T-cell (primary cell): ENCODE data around the gene DDX11. TPM values are rescaled to one million over a fixed set of nuclear protein-coding genes. Genes with fewer than 3 reads are reported as not detected.
A peak's percentile ranks its signal among the peaks of the same experiment; 100 is the strongest.
"Not testable (repeated sequence)": the region's sequence is repeated elsewhere in the genome, so short reads cannot be mapped to it uniquely, and the experiment has no call there.

Experiments used
- ATAC-seq, 4 experiments: fragments of 200-7000 bp in 3 of 4; fragments of 150-1000 bp in 1 of 4; cut with Tn5 transposase; replicated peaks in 1 of 4; 1 replicate in 3 of 4; 2 replicates in 1 of 4; pipeline ENCODE4 v1.10.0; 2021; ENCODE audit warnings: moderate library complexity in 3 of 4, mild to moderate bottlenecking in 2 of 4, moderate number of reproducible peaks in 1 of 4
- CTCF ChIA-PET, 2 donors: fragments of 300-600 bp; sonication (Branson Sonifier 250); formaldehyde crosslinking; loops; one replicate each; lab custom pipeline; 2022; ENCODE audit warnings: antibody characterized with exemption in 2 of 2; lab: Charles Lee
- POLR2A ChIA-PET, 2 donors: fragments of 300-600 bp; sonication (Branson Sonifier 250); formaldehyde crosslinking; loops; one replicate each; lab custom pipeline; 2022; ENCODE audit warnings: antibody characterized with exemption in 2 of 2; lab: Charles Lee
- DNase-seq, 35 experiments: peaks; one replicate each; pipeline versions ENCODE4 v3.0.0 to v3.0.0-alpha.2; 2013 to 2023
- H3K27ac ChIP-seq: one replicate; pipeline ENCODE4 v1.5.1; 2013; ENCODE audit warnings: low read length
- H3K27me3 ChIP-seq, 2 experiments: replicated peaks in 1 of 2; 1 replicate in 1 of 2; 2 replicates in 1 of 2; pipeline versions ENCODE4 v1.6.1 to v1.7.0; 2013; ENCODE audit warnings: low read length in 1 of 2, mixed read lengths in 1 of 2; ENCODE audit not compliant: control insufficient read depth in 2 of 2, insufficient read depth in 2 of 2; ENCODE audit errors: extremely low read depth in 1 of 2
- H3K36me3 ChIP-seq, 2 donors: 1 replicate in 1 of 2; 2 replicates in 1 of 2; pipeline versions ENCODE4 v1.6.1 to v1.7.0; 2013; ENCODE audit warnings: low read length in 1 of 2; ENCODE audit not compliant: control insufficient read depth in 2 of 2, insufficient read depth in 1 of 2; ENCODE audit errors: extremely low read depth in 1 of 2
- H3K4me1 ChIP-seq, 2 experiments: 1 replicate in 1 of 2; 2 replicates in 1 of 2; pipeline versions ENCODE4 v1.6.1 to v1.7.0; 2013; ENCODE audit warnings: low read length in 2 of 2, mixed read lengths in 1 of 2; ENCODE audit not compliant: insufficient read depth in 2 of 2, control insufficient read depth in 1 of 2; ENCODE audit errors: extremely low read depth in 1 of 2
- H3K4me3 ChIP-seq, 2 donors: 1 replicate in 1 of 2; 2 replicates in 1 of 2; pipeline versions ENCODE4 v1.5.1 to v1.7.0; 2013; ENCODE audit warnings: mild to moderate bottlenecking in 2 of 2, low read length in 1 of 2, moderate library complexity in 1 of 2; ENCODE audit not compliant: control insufficient read depth in 1 of 2; ENCODE audit errors: extremely low read depth in 1 of 2
- H3K9me3 ChIP-seq: 2 replicates; pipeline ENCODE4 v1.7.0; 2013
- H3K27ac Mint-ChIP-seq, 2 donors: one replicate each; pipeline ENCODE4 v1.8.0; 2020 to 2021; ENCODE audit warnings: mild to moderate bottlenecking in 2 of 2, mixed read lengths in 2 of 2
- H3K27me3 Mint-ChIP-seq, 2 donors: one replicate each; pipeline ENCODE4 v1.8.0; 2021 to 2022; ENCODE audit warnings: mixed read lengths in 2 of 2
- H3K36me3 Mint-ChIP-seq: one replicate; pipeline ENCODE4 v1.8.0; 2021; ENCODE audit warnings: mixed read lengths
- H3K4me1 Mint-ChIP-seq, 3 donors: one replicate each; pipeline ENCODE4 v1.8.0; 2020 to 2022; ENCODE audit warnings: mixed read lengths in 3 of 3, mild to moderate bottlenecking in 1 of 3
- H3K4me3 Mint-ChIP-seq, 3 donors: one replicate each; pipeline ENCODE4 v1.8.0; 2020 to 2022; ENCODE audit warnings: mild to moderate bottlenecking in 3 of 3, mixed read lengths in 3 of 3, moderate library complexity in 3 of 3
- H3K9me3 Mint-ChIP-seq, 3 donors: one replicate each; pipeline ENCODE4 v1.8.0; 2020 to 2022; ENCODE audit warnings: mixed read lengths in 3 of 3
- WGBS: methylation state at CpG from one replicate; pipeline ENCODE4 v1.1.5; 2013; ENCODE audit warnings: missing lambda C conversion rate; ENCODE audit not compliant: insufficient coverage; 5-methylcytosine and 5-hydroxymethylcytosine counted together
- total RNA-seq, 35 experiments: library from RNA in 6 of 35; stranded (reverse) in 6 of 35; fragments of 120-200 nt in 1 of 35; gene quantifications; one replicate each; pipeline versions ENCODE4 v1.2.1 to v1.2.4 and lab custom pipeline; 2013 to 2026

The DDX11 gene
- total RNA-seq, 5 donors from 2014 or later (not counting 1 experiment from before 2014, with no cell fraction given), result 80.9 to 123 (median 108) TPM

DNA sequence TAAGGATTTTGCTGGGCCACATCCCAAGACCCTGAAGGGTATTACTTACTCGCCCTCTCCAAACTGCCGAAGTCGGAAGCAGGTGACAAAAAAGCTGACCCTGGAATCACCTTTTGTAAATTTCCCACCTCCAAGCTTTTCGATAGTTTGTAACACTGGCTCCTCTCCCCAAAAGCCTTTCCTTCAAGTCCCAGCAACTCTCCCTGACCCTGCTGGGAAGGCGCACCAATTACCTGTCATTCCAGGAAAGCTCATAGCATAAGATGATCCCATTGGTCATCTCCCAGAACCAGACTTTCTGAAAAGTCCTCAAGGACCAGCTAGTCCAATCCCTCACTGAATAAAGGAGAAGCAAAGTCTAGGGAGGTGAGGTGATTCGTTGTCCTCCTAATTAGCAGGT, 698 bp upstream of the DDX11 start:
- 94% methylated on average over 4 of the region's 6 CpGs for WGBS
- H3K27me3 ChIP-seq, DNase-seq, H3K27ac ChIP-seq, H3K36me3 ChIP-seq, H3K27me3 Mint-ChIP-seq, CTCF ChIA-PET, H3K9me3 ChIP-seq, POLR2A ChIA-PET, H3K36me3 Mint-ChIP-seq, ATAC-seq, H3K9me3 Mint-ChIP-seq: not testable (repeated sequence)
- H3K4me3 Mint-ChIP-seq, result peak overlapping the region; percentile 97 to 99 (median 98)
- peaks cover 24 to 45% (median 40%) of the 10 kb centered on the region in 3 donors for H3K4me1 Mint-ChIP-seq
- Histone ChIP-seq H3K4me3 (peak overlapping the region in 1 of 2 donors; percentile 67), H3K4me1 (peaks cover 4 to 14% of the 10 kb centered on the region in 2 experiments)
- H3K27ac Mint-ChIP-seq, result peak overlapping the region in 1 of 2 donors; percentile 48

DNA sequence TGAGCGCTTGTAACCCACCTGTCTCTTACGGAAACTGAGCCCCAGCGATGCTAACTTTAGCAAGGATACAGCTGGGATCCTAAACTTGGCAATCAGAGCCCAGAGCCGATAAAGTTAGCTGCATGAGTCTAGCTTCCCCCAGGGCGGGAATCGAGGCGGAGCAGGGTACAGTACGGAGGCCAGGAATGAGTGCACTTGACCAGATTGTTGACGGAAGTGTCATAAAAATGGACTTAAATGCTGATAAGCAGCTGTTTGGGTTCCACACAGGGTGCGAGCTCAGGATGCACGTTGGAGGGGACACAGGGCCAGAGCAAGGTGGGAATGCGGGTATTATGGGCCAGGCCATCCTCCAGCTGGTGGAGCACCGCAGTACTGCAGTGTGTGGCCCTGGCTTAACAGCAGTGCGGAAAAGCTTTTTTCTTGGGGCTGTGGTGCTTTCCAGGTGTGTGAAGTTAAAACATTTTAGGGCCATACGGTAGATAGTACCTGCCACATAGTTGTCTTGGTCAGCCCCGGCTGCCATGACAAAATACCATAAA, 744 bp downstream of the DDX11 start:
- POLR2A ChIA-PET, result not testable (repeated sequence)

GRCh38 chr12:31076150-31076549, 2.5 kb downstream of the DDX11 start:
- H3K27me3 ChIP-seq, H3K36me3 ChIP-seq, H3K9me3 Mint-ChIP-seq, H3K27ac ChIP-seq, CTCF ChIA-PET, H3K4me3 ChIP-seq, H3K9me3 ChIP-seq, H3K27me3 Mint-ChIP-seq, H3K27ac Mint-ChIP-seq, POLR2A ChIA-PET, DNase-seq, ATAC-seq: not testable (repeated sequence)
- WGBS, result 100% methylated on average over 2 of the region's 11 CpGs
- H3K4me1 ChIP-seq, result peaks cover 4 to 14% of the 10 kb centered on the region in 2 experiments
- peak overlapping the region in 1 of 3 donors; percentile 17 for H3K4me3 Mint-ChIP-seq
- peaks cover 32 to 51% (median 49%) of the 10 kb centered on the region in 3 donors for H3K4me1 Mint-ChIP-seq
- H3K36me3 Mint-ChIP-seq, result peaks cover 13% of the 10 kb centered on the region

More for the DNA sequence above, 744 bp downstream of the DDX11 start:
- peaks cover 4 to 14% of the 10 kb centered on the region in 2 experiments for H3K4me1 ChIP-seq
- Mint-ChIP-seq H3K27ac (peak overlapping the region; percentile 96), H3K4me3 (peak overlapping the region; percentile 97 to 99 (median 98)), H3K4me1 (peaks cover 24 to 46% (median 40%) of the 10 kb centered on the region in 3 donors)
- WGBS, result 0% methylated on average over 3 of the region's 16 CpGs
- H3K36me3 Mint-ChIP-seq, H3K9me3 ChIP-seq, H3K36me3 ChIP-seq, H3K27me3 Mint-ChIP-seq, H3K9me3 Mint-ChIP-seq, H3K27me3 ChIP-seq: not testable (repeated sequence)
- DNase-seq (peak in 25 of 35 experiments; percentile 1 to 53 (median 16)), ATAC-seq (peak; percentile 24 to 48 (median 34))
- peak overlapping the region; percentile 58 for H3K27ac ChIP-seq
- CTCF ChIA-PET, result interaction anchor here in 1 of 2 donors (0.6 kb wide), 1 partner anchor 223 kb away, joined by 4 read pairs; no protein-coding TSS in a partner anchor
- H3K4me3 ChIP-seq, result peak overlapping the region; percentile 67 to 77

DNA sequence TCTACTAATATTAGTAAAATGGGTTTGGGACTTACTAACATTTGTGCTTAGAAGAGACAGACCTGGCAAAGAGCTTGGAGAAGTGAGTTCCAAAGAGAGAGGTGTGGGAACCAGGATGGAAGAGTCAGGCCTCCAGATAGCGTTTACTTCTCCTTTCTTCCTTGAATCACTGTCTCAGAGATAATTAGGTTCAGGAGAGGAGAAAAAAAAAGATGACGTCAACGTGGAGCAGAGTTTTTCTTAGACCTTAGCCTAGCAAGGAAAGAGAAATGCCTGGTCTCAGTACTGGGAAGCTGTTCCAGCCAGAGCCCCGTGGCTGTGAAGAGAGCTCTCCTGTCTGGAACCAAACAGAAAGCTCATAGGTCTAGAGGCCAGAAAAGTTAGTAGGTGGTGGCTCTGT, 3.4 kb downstream of the DDX11 start:
- DNase-seq, POLR2A ChIA-PET, CTCF ChIA-PET, H3K27me3 Mint-ChIP-seq, H3K4me3 ChIP-seq, H3K27ac ChIP-seq, H3K36me3 ChIP-seq, H3K9me3 ChIP-seq, H3K9me3 Mint-ChIP-seq, H3K4me3 Mint-ChIP-seq, H3K27me3 ChIP-seq, ATAC-seq, H3K27ac Mint-ChIP-seq: not testable (repeated sequence)
- 100% methylated on average over 1 of the region's 4 CpGs for WGBS
- peaks cover 4 to 14% of the 10 kb centered on the region in 2 experiments for H3K4me1 ChIP-seq
- Mint-ChIP-seq H3K4me1 (peaks cover 32 to 51% (median 51%) of the 10 kb centered on the region in 3 donors), H3K36me3 (peaks cover 17% of the 10 kb centered on the region)

DNA sequence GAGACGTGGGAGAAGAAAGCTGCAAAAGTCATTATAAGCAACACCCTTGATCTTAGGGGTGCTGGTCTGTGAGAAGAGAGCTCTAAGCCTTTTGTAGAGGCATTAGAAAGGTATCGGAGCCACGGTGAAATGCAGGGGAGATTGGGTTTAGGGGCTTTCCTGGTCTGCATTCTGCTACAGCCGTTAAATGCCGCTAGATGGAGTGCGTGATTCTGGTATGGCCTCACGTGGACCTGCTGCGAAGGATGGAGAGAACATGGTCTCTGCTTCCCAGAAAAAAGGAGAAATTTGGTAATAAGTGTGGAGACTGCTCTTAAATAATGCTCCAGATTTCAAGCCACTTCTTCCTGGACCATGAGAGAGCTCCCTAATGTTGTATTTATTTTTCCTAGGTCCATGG, 4.3 kb downstream of the DDX11 start:
- WGBS, result 98% methylated on average over 7 of the region's 8 CpGs
- H3K27me3 ChIP-seq, ATAC-seq, H3K9me3 Mint-ChIP-seq, DNase-seq, H3K36me3 ChIP-seq, POLR2A ChIA-PET, H3K27me3 Mint-ChIP-seq, H3K27ac ChIP-seq, H3K27ac Mint-ChIP-seq, H3K4me3 Mint-ChIP-seq, H3K9me3 ChIP-seq, H3K4me3 ChIP-seq: not testable (repeated sequence)
- peaks cover 27 to 47% (median 44%) of the 10 kb centered on the region in 3 donors for H3K4me1 Mint-ChIP-seq
- H3K4me1 ChIP-seq, result peaks cover 4 to 11% of the 10 kb centered on the region in 2 experiments
- peaks cover 17% of the 10 kb centered on the region for H3K36me3 Mint-ChIP-seq
- CTCF ChIA-PET, result interaction anchor here in 1 of 2 donors (0.6 kb wide), 1 partner anchor 230 kb away, joined by 5 read pairs; no protein-coding TSS in a partner anchor

GRCh38 chr12:31079421-31079820, 5.8 kb downstream of the DDX11 start:
- H3K27me3 Mint-ChIP-seq, CTCF ChIA-PET, H3K4me3 Mint-ChIP-seq, H3K4me3 ChIP-seq, H3K27me3 ChIP-seq, H3K27ac ChIP-seq, H3K4me1 ChIP-seq, H3K9me3 Mint-ChIP-seq, POLR2A ChIA-PET, DNase-seq, H3K9me3 ChIP-seq, ATAC-seq, H3K27ac Mint-ChIP-seq: not testable (repeated sequence)
- H3K36me3 Mint-ChIP-seq, result peaks cover 24% of the 10 kb centered on the region
- peaks cover 18 to 34% (median 33%) of the 10 kb centered on the region in 3 donors for H3K4me1 Mint-ChIP-seq
- WGBS, result 100% methylated on average over 1 of the region's 6 CpGs
- H3K36me3 ChIP-seq, result peaks cover 5 to 12% of the 10 kb centered on the region in 2 donors
